Ishikawa (cell line): Measurements from ENCODE around the gene GPC6.

Source experiments
- CEBPB ChIP-seq: IDR thresholded peaks from 2 replicates; pipeline ENCODE4 v1.6.1; 2012
- CREB1 ChIP-seq: IDR thresholded peaks from 2 replicates; pipeline ENCODE4 v1.6.1; 2012; ENCODE audit warnings: low read depth
- EGR1 ChIP-seq: IDR thresholded peaks from 2 replicates; pipeline ENCODE4 v1.6.1; 2012
- EP300 ChIP-seq: IDR thresholded peaks from 2 replicates; pipeline ENCODE4 v1.6.1; 2012; ENCODE audit warnings: borderline replicate concordance
- FOXM1 ChIP-seq: IDR thresholded peaks from 2 replicates; pipeline ENCODE4 v1.6.1; 2012; ENCODE audit warnings: low read depth, borderline replicate concordance
- MAX ChIP-seq: IDR thresholded peaks from 2 replicates; pipeline ENCODE4 v1.6.1; 2012
- NFIC ChIP-seq: IDR thresholded peaks from 2 replicates; pipeline ENCODE4 v1.6.1; 2012
- RAD21 ChIP-seq: IDR thresholded peaks from 2 replicates; pipeline ENCODE4 v1.6.1; 2012; ENCODE audit warnings: low read depth
- REST ChIP-seq: IDR thresholded peaks from 2 replicates; pipeline ENCODE4 v1.6.1; 2012; ENCODE audit warnings: low read depth, mild to moderate bottlenecking
- TAF1 ChIP-seq: IDR thresholded peaks from 2 replicates; pipeline ENCODE4 v1.6.1; 2012; ENCODE audit warnings: low read depth, mild to moderate bottlenecking
- TCF12 ChIP-seq: IDR thresholded peaks from 2 replicates; pipeline ENCODE4 v1.6.1; 2012; ENCODE audit warnings: low read depth
- TEAD4 ChIP-seq: IDR thresholded peaks from 2 replicates; pipeline ENCODE4 v1.6.1; 2012
- USF1 ChIP-seq: IDR thresholded peaks from 2 replicates; pipeline ENCODE4 v1.6.1; 2012
- YY1 ChIP-seq: IDR thresholded peaks from 2 replicates; pipeline ENCODE4 v1.6.1; 2012; ENCODE audit warnings: low read depth

GRCh38 chr13:94028234-94028633 lies 801.6 kb downstream of the GPC6 start:
- TF ChIP-seq CREB1: no peak
- no peak for TF ChIP-seq MAX
- TF ChIP-seq NFIC: no peak
- no peak for TF ChIP-seq REST
- no peak for TF ChIP-seq YY1
- no peak for TF ChIP-seq USF1
- no peak for TF ChIP-seq TEAD4
- no peak for TF ChIP-seq EP300
- TF ChIP-seq CEBPB: no peak
- TF ChIP-seq TAF1: no peak
- TF ChIP-seq RAD21: no peak
- TF ChIP-seq FOXM1: no peak
- TF ChIP-seq TCF12: no peak
- no peak for TF ChIP-seq EGR1
